ENCODE data around the gene PAWR.
A peak's percentile ranks its signal among the peaks of the same experiment; 100 is the strongest.

PAWR gene

GRCh38 chr12:79692860-79693577 lies 2.3 kb upstream of the PAWR start:
- DNase-seq (ENCODE audit: low read depth) = peak; percentile 47
- no peak overlapping the region for H3K4me3 ChIP-seq (ENCODE audit: control insufficient read depth, low read depth, low read length)
- TF ChIP-seq CTCF (conservative IDR thresholded peaks at IDR 0.05; ENCODE audit: control insufficient read depth, insufficient read depth, low read depth, low read length) = no peak

DNA sequence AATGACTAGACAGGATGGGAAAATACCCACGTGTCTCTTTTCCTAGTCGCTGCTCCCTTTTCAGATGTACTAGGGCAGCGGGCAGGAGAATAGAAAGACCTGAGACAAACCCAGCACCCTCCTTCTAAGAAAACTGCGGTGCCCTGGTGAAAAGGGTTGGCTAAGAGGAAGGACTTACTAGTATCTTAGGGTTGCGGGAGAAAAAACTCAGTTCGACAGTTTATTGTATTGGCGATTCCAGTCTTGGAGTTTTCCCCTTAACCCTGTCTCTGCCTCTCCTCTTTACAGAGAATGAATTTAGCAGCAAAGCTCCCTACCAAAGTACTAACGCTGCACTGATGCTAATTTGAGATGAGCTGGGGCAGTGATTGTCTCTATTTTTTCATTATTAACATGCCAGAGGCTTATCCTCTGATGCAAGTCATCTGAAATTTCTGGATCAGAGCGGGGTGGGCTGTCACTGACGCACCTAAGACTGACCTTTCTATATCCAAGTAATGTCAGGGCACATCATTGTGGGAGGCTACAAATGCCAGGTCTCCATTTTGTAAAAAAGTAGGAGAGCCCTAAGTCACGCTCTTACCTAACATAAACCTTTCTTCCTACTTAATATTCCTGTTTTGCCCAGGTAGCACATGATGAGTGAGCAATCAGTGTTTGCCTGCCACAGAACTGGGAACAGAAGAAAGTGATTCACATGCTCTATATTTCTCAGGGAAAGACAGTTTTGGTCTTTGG lies 916 bp upstream of the PAWR start:
- TF ChIP-seq CTCF (conservative IDR thresholded peaks at IDR 0.05; ENCODE audit: control insufficient read depth, insufficient read depth, low read depth, low read length) = no peak
- peak overlapping the region; percentile 60 for H3K4me3 ChIP-seq (ENCODE audit: control insufficient read depth, low read depth, low read length)
- DNase-seq (ENCODE audit: low read depth) = peak; percentile 29

GRCh38 chr12:79690142-79690637 lies 574 bp downstream of the PAWR start:
- DNase-seq (ENCODE audit: low read depth) = no peak
- peak overlapping the region; percentile 80 for H3K4me3 ChIP-seq (ENCODE audit: control insufficient read depth, low read depth, low read length)
- no peak for TF ChIP-seq CTCF (conservative IDR thresholded peaks at IDR 0.05; ENCODE audit: control insufficient read depth, insufficient read depth, low read depth, low read length)

DNA sequence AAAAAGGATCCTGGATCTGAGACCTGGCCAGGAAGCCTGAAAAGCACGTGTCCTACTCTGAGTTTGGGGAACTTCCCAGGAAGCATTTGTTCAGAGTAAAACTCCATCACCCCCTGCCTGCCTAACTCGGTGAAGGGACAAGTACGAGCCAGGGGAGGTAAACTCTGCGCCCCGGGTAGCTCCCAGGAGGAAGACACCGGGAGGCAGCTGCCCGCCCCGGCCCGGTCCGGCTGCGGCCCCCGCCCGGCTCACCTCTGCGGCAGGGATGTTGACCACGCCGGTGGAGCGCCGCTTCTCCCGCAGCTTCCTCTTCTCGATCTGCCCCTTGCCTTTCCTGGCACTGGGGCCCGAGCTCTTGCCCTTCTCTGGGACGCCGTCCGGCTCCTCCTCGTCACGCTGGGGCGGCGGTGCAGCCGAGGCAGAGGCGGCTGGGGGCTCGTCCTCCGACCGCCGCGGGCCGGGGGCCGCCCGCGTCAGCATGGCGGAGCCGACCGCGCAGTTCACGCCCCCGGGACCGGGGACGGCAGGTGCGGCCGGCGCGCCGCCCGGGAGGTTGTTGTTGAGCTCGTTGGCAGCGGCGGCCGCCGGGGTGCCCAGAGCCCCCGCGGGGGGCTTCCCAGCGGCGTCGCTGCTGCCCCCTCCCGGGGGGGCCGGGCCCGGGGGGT lies 1.2 kb downstream of the PAWR start:
- DNase-seq (ENCODE audit: low read depth) = peak; percentile 46

DNA sequence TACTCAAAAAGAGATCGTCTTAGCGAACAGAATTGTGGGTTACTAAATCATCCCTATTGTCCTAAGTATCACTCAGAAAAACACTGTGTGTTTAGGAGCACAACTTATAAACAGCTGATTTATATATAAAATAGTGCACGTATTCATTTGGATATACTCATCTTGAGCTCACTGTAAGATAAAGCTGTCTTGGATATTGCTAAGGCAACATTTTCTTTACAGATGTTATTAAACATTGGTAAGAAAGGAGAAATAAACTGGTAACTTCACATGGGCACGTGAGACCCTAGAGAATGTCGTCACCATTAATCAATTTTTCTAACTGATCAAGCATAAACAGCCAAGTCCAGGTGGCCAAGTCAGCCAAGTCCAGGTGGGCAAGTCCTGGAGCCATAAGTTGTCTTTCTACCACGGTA lies 1.7 kb downstream of the PAWR start:
- DNase-seq (ENCODE audit: low read depth) = peak; percentile 12
- H3K4me3 ChIP-seq (ENCODE audit: control insufficient read depth, low read depth, low read length) = peak overlapping the region; percentile 68
- no peak for TF ChIP-seq CTCF (conservative IDR thresholded peaks at IDR 0.05; ENCODE audit: control insufficient read depth, insufficient read depth, low read depth, low read length)

More for the DNA sequence above, 1.2 kb downstream of the PAWR start:
- H3K4me3 ChIP-seq (ENCODE audit: control insufficient read depth, low read depth, low read length) = peak overlapping the region; percentile 80
- no peak for TF ChIP-seq CTCF (conservative IDR thresholded peaks at IDR 0.05; ENCODE audit: control insufficient read depth, insufficient read depth, low read depth, low read length)

DNA sequence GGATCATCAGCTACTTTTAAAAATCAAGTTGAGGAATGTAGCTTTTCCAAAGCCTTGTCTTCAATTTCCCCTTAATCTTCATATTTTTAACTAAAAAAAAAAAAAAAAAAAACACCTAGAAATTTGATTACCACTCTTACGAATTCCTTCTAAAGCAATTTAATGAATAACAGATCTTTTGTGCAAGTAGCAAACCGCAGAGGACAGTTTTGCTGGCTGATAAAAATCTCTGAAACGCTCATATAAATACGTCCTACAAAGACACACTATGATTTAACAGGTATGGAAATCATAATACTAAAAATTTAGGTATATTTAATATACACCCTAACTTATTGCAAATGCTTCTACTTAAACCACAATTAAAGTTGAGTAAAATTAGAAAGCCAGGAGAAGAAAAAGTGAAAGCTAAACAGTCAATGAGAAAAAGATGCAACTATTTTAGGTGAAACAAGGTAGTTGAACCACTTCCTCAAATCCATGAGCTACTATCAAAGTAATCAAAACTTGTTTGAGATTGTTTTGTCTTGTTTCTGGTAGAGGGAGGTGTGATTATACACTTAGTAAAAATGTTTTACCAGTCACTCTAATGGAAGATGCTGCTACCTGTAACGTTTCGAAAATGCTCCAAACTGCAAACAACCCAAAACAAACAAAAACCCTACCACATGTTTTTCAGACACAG lies 2.2 kb downstream of the PAWR start:
- peak; percentile 30 for DNase-seq (ENCODE audit: low read depth)
- peak overlapping the region; percentile 68 for H3K4me3 ChIP-seq (ENCODE audit: control insufficient read depth, low read depth, low read length)
- TF ChIP-seq CTCF (conservative IDR thresholded peaks at IDR 0.05; ENCODE audit: control insufficient read depth, insufficient read depth, low read depth, low read length) = no peak

Measured in fibroblast of mammary gland (primary cell).